Muscle of leg (tissue), 11 donors: ENCODE measurements around the gene CDK6. TPM values are rescaled to one million over a fixed set of nuclear protein-coding genes. Genes with fewer than 3 reads are reported as not detected.
"Not testable (repeated sequence)": the region's sequence is repeated elsewhere in the genome, so short reads cannot be mapped to it uniquely, and the experiment has no call there.

Experiments
- DNase-seq: peaks from one replicate; pipeline ENCODE4 v3.0.0; 2013
- H3K27ac ChIP-seq: one replicate; pipeline ENCODE4 v1.5.1; 2013; ENCODE audit warnings: mild to moderate bottlenecking, low read length, control low read depth
- H3K27me3 ChIP-seq: one replicate; pipeline ENCODE4 v1.6.1; 2013; ENCODE audit warnings: low read length; ENCODE audit not compliant: control insufficient read depth, insufficient read depth
- H3K36me3 ChIP-seq: one replicate; pipeline ENCODE4 v1.6.1; 2013; ENCODE audit warnings: low read length; ENCODE audit not compliant: control insufficient read depth, insufficient read depth
- H3K4me1 ChIP-seq: one replicate; pipeline ENCODE4 v1.6.1; 2013; ENCODE audit warnings: low read length; ENCODE audit not compliant: control insufficient read depth, insufficient read depth
- H3K4me3 ChIP-seq: one replicate; pipeline ENCODE4 v1.5.1; 2013; ENCODE audit warnings: low read length, control low read depth
- H3K9me3 ChIP-seq: replicated peaks from 2 replicates; pipeline ENCODE4 v1.6.1; 2013; ENCODE audit warnings: low read depth, low read length; ENCODE audit not compliant: control insufficient read depth
- WGBS: methylation state at CpG from one replicate; pipeline ENCODE4 v1.1.5; 2013; ENCODE audit warnings: missing lambda C conversion rate; ENCODE audit not compliant: insufficient coverage; 5-methylcytosine and 5-hydroxymethylcytosine counted together
- polyA plus RNA-seq, 8 donors: library from polyadenylated mRNA; unstranded; fragments of 120-200 nt; gene quantifications; one replicate each; pipeline versions ENCODE4 v1.2.1 to v1.2.3, GENCODE V29; 2013; ENCODE audit warnings: inconsistent platforms in 1 of 8, low replicate concordance in 1 of 8; ENCODE audit not compliant: insufficient read length in 8 of 8, insufficient read depth in 1 of 8
- total RNA-seq: library from RNA; stranded (reverse); fragments of 120-200 nt; gene quantifications from one replicate; pipeline ENCODE4 v1.2.4, GENCODE V29; 2013

CDK6 gene
- total and polyA plus RNA-seq, 9 donors = 36.4 to 77.0 (median 54.0) TPM

- H3K27ac ChIP-seq = no peak overlapping the region
- DNase-seq = no peak
- no CpG with 5 or more reads among the region's 1 CpG for WGBS
- H3K9me3 ChIP-seq = no peaks in the 10 kb centered on the region
- no peak overlapping the region for H3K4me3 ChIP-seq
- no peaks in the 10 kb centered on the region for H3K4me1 ChIP-seq
- no peaks in the 10 kb centered on the region for H3K27me3 ChIP-seq
- H3K36me3 ChIP-seq = no peaks in the 10 kb centered on the region
These were observed 38.8 kb upstream of the CDK6 start for GRCh38 chr7:92875173-92875572.

DNA sequence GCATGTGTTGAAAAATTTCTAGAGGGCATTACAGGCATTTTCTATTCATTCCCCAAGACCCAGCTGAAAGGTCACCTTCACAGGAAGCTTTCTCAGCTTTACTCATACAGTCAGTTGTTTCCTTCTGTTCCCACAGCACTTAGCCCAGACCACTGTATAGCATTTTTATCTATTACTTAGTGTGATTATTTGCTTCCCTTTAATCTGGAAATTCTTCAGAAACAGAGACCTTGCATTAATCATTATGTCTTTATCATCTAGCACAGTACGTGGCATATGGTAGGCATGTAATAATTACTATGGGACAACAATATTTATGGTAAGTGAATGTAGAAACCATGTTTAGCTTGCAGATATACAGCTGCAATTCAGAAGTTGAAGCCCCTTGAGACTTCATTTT is 38.2 kb upstream of the CDK6 start:
- Histone ChIP-seq H3K9me3 (no peaks in the 10 kb centered on the region), H3K4me3 (no peak overlapping the region), H3K27me3 (no peaks in the 10 kb centered on the region), H3K4me1 (no peaks in the 10 kb centered on the region), H3K36me3 (no peaks in the 10 kb centered on the region), H3K27ac (no peak overlapping the region)
- no peak for DNase-seq
- WGBS = no CpG with 5 or more reads among the region's 1 CpG

- Histone ChIP-seq H3K9me3 (peaks cover 1% of the 10 kb centered on the region), H3K4me3 (no peak overlapping the region), H3K4me1 (no peaks in the 10 kb centered on the region), H3K27me3 (no peaks in the 10 kb centered on the region), H3K27ac (no peak overlapping the region), H3K36me3 (no peaks in the 10 kb centered on the region)
- DNase-seq = no peak
- no CpG with 5 or more reads among the region's 2 CpGs for WGBS
These were observed 37.4 kb upstream of the CDK6 start for GRCh38 chr7:92873776-92874175.

GRCh38 chr7:92872701-92873100 is 36.3 kb upstream of the CDK6 start:
- Histone ChIP-seq H3K36me3 (peaks cover 4% of the 10 kb centered on the region), H3K4me3 (no peak overlapping the region), H3K27ac (no peak overlapping the region), H3K4me1 (no peaks in the 10 kb centered on the region), H3K9me3 (peaks cover 3% of the 10 kb centered on the region), H3K27me3 (no peaks in the 10 kb centered on the region)
- no peak for DNase-seq

DNA sequence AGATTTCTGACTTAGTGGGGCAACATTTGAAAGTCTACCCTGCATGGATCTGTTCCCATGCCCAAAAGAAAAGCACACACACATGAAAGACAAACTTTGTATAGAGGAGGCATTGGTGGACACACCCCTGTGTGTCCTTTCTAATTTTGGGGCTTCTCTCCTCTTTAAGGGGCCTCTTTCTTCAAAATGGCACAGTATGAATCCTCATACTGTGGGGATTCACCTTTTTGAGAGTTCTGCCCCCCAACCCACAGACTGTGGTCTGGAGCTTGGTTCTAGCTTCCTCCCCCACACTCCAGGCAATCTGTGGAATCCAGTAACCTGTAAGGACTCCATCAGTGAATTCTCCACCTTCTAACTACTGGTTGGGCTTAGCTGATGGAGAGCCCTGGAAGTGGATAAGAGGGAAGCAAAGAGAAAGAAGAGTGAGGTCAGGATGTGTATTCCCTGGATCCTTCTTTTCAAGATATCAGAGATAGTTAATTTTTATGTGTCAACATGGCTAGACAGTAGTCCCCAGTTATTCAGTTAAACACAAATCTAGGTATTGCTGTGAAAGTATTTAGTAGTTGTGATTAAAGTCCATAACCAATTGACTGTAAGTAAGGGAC is 32.4 kb upstream of the CDK6 start:
- no peak for DNase-seq
- no peak overlapping the region for H3K27ac ChIP-seq
- H3K36me3 ChIP-seq = peaks cover 4% of the 10 kb centered on the region
- H3K4me3 ChIP-seq = no peak overlapping the region
- no peaks in the 10 kb centered on the region for H3K4me1 ChIP-seq
- no peaks in the 10 kb centered on the region for H3K27me3 ChIP-seq
- peaks cover 3% of the 10 kb centered on the region for H3K9me3 ChIP-seq

DNA sequence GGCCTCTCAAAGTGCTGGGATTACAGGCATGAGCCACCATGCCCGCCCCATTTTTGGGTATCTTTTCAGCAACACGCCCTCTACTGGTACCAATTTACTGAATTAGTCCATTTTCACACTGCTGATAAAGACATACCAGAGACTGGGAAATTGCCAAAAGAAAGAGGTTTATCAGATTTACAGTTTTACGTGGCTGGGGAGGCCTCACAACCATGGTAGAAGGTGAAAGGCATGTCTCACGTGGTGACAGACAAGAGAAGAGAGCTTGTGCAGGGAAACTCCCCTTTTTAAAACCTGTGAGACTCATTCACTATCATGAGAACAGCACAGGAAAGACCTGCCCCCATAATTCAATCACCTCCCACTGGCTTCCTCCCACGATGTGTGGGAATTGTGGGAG is 27.8 kb upstream of the CDK6 start:
- not testable (repeated sequence) for H3K9me3 ChIP-seq, H3K27ac ChIP-seq, H3K4me1 ChIP-seq, H3K36me3 ChIP-seq, DNase-seq, H3K27me3 ChIP-seq, H3K4me3 ChIP-seq
- 67% methylated on average over 1 of the region's 5 CpGs for WGBS

DNA sequence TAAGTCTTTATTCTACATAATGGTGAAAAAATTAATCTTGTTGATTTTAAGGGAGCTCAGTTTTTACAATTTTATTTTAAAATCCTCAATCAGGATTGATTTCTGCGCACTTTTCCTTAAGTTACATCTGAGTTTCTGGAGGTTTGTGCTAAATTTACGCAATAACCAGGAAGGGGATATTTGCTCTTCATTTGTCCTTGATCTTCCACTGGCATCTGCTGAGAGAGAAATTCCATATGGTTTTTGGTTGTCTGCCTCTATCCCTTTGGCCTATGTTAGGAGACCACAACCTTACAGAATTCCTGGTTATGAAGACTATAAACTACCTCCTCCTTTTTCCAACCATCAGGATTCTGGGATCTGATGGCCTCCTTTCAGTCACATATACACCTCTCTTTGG is 20.1 kb upstream of the CDK6 start:
- no peak overlapping the region for H3K27ac ChIP-seq
- H3K27me3 ChIP-seq = no peaks in the 10 kb centered on the region
- no peaks in the 10 kb centered on the region for H3K9me3 ChIP-seq
- no peak for DNase-seq
- no CpG with 5 or more reads among the region's 2 CpGs for WGBS
- no peaks in the 10 kb centered on the region for H3K36me3 ChIP-seq
- H3K4me3 ChIP-seq = no peak overlapping the region
- no peaks in the 10 kb centered on the region for H3K4me1 ChIP-seq

DNA sequence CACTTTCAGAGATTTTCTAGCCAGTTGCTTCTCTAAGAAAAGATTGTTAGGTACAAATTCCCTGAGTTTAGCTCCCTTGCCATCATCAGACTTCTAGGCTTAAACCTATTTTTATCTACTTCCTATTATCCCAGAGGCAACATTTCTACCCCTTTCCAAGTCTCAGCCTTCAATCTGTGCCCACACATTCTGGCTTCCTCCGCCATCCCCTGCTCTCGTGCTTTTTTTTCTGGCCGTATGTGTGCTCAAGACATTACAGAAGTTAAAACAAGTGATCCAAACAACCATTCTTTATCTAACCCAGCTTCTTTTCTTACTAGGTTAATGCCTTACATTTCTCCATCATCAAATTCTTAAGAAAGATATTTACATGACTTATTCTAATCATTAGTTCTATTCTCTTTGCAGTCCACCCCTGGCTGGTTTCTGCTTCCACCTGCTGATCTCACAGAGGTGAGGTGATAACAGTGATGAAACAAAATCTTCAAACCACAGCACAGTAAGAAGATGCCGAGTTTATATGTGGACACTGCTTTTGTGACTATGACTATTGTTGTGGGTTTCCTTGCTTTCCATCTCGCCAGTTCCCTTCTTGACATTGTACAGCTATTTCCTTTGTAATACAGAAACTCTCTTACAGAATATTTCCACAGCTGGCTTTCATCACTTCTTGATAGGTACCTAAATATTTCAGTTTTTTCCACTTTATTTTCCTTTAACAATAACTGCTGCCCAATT is 18.3 kb upstream of the CDK6 start:
- Histone ChIP-seq H3K9me3 (no peaks in the 10 kb centered on the region), H3K36me3 (no peaks in the 10 kb centered on the region), H3K4me1 (no peaks in the 10 kb centered on the region), H3K4me3 (no peak overlapping the region), H3K27me3 (no peaks in the 10 kb centered on the region), H3K27ac (no peak overlapping the region)
- no peak for DNase-seq
- WGBS = 52% methylated on average over 3 of the region's 5 CpGs

DNA sequence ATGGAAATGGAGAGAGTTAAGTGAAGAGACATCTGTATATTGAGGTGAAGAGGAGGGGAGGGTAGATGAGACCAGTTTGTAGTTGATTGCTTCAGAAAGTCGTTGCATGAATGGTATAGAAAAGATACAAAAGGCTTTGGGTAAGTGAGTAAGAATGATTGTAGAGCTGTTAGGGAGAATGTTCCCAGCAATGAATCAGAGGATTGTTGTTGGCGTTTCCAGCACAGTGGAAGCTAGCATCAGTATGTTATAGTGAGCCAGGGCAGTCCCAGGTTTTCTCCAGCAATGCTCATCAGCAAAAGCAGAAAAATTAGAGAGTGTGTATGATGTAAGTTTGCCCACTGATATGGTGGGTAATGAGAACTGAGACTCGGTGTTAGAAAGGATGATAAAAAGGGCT is 15.4 kb upstream of the CDK6 start:
- no peak overlapping the region for H3K27ac ChIP-seq
- H3K27me3 ChIP-seq = no peaks in the 10 kb centered on the region
- 60% methylated on average over 3 of the region's 3 CpGs for WGBS
- peaks cover 2% of the 10 kb centered on the region for H3K4me1 ChIP-seq
- H3K9me3 ChIP-seq = no peaks in the 10 kb centered on the region
- H3K4me3 ChIP-seq = no peak overlapping the region
- no peak for DNase-seq
- peaks cover 2% of the 10 kb centered on the region for H3K36me3 ChIP-seq

DNA sequence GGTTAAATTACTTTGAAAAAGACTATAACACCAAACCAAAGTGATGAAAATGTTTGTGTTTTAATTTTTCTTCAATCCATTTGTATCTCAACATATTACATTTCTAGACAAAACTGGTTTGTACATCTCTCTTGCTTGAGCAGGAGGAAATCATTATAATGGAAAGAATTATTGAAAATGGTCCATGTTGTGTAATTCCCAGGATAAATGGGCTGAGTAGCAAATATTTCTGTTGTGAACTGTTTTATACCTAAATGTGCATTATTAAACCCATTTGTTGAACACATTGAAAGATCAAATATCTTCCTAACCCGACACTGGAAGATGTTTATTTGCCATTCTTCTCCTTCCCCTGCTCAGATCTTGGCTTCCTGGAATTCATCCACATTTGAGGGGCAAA is 14.1 kb upstream of the CDK6 start:
- Histone ChIP-seq H3K9me3 (no peaks in the 10 kb centered on the region), H3K27ac (no peak overlapping the region), H3K36me3 (peaks cover 2% of the 10 kb centered on the region), H3K4me3 (no peak overlapping the region), H3K4me1 (peaks cover 2% of the 10 kb centered on the region), H3K27me3 (no peaks in the 10 kb centered on the region)
- peak; percentile 83 for DNase-seq
- no CpG with 5 or more reads among the region's 1 CpG for WGBS

DNA sequence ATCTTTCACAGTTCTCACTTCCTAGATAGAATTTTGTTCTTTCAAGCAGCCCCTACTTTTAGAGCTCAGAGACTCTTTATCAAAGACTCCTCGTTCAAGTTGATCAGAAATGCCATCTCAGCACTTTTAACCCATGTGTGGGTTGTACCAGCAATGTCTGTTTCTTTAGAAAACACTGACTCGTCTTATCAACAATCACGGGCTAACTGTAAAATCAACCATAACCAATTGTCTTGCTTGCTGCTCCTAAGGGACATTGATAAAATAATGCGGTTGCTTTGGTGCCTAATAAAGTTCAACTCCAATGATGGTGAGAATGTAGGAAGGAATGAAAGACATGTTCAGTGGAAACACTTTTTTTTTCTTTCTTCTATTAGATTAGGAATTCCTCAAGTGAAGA is 12.9 kb upstream of the CDK6 start:
- H3K4me3 ChIP-seq = no peak overlapping the region
- H3K36me3 ChIP-seq = peaks cover 2% of the 10 kb centered on the region
- no peak overlapping the region for H3K27ac ChIP-seq
- peaks cover 2% of the 10 kb centered on the region for H3K4me1 ChIP-seq
- H3K27me3 ChIP-seq = no peaks in the 10 kb centered on the region
- no peak for DNase-seq
- no peaks in the 10 kb centered on the region for H3K9me3 ChIP-seq
- WGBS = no CpG with 5 or more reads among the region's 4 CpGs
